ENCODE results near the gene FNDC1.
"Not testable (repeated sequence)": the region's sequence is repeated elsewhere in the genome, so short reads cannot be mapped to it uniquely, and the experiment has no call there.

GRCh38 chr6:159284661-159285060 lies 115.5 kb downstream of the FNDC1 start:
- TF ChIP-seq POLR2A, CTCF (IDR thresholded peaks at IDR 0.05): not testable (repeated sequence)
